NCI-H2227 treated with DMSO at 0.1 percent for 48 hours (cell line): Measurements from ENCODE around the gene BCAS1.
"Not testable (repeated sequence)": the region's sequence is repeated elsewhere in the genome, so short reads cannot be mapped to it uniquely, and the experiment has no call there.

Source experiments
- DNase-seq: peaks from one replicate; lab custom pipeline; 2025; lab: John Stamatoyannopoulos, UW

BCAS1 gene

GRCh38 chr20:53941680-53942471 lies 128.5 kb downstream of the BCAS1 start:
- peak; percentile 20 for DNase-seq

- DNase-seq = peak; percentile 81
Observed at GRCh38 chr20:53940907-53941545, 129.4 kb downstream of the BCAS1 start.

- peak; percentile 86 for DNase-seq
Observed at GRCh38 chr20:53940360-53940702, 130.1 kb downstream of the BCAS1 start.

- DNase-seq = peak; percentile 86
Observed at GRCh38 chr20:53939572-53940359, 130.6 kb downstream of the BCAS1 start.

DNA sequence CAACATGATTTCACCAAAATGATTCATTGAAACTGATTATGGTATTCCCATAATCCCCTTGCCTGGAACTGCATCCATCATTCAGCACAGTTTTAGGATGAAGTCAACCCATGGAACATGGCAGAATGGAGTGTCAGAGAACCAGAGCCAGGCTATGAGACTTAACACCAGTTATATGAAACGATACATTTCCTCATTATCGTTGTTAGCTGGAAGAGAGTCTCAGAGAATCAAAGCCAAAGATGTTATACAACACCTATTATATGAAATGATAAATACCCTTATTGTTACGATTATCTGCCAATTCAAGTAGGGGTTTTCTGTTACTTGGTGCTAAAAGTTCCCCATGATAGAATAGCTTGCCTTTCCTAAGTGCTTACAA lies 131.2 kb downstream of the BCAS1 start:
- no peak for DNase-seq

DNA sequence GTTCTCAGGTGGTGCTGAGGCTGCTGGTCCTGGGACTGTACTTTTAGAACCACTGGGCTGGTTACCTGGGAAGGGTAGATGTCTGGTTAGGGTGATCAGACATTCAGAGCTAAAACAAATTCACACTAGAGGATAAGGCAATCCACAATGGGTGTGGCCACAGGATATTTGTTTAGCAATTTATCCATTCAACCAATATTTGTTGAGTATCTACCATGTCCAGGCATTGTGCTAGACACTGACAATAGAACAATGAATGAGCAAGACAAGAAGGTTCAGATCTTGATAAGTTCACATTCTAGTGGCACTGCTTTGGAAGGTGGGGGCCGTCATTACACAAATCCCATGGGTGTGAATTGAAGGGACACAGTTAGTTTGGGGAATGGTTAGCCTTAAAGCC lies 131.7 kb downstream of the BCAS1 start:
- no peak for DNase-seq

DNA sequence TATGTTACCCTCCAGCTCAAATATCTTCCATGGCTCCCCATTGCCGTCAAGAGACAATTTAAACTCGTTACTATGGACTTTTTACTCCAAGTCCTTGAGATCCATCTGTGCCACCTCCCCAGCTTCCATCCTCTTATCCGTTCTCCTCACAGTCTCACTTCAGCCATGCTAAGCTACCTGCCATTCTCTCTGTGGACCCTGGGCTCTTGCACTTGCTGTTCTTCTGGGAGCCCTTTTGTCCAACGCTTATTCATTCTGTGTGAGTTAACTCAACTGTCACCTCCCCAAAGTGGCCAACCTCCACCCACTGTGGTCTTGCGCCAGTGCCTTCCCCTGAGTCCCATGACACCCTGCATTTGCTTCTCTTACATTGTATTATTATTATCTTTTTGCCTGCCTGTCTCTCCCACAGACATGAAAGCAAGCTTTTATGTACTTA lies 132.4 kb downstream of the BCAS1 start:
- no peak for DNase-seq

- DNase-seq = no peak
Observed at GRCh38 chr20:53937339-53937741, 133.1 kb downstream of the BCAS1 start.

GRCh38 chr20:53935344-53936084 lies 134.9 kb downstream of the BCAS1 start:
- DNase-seq = no peak

DNA sequence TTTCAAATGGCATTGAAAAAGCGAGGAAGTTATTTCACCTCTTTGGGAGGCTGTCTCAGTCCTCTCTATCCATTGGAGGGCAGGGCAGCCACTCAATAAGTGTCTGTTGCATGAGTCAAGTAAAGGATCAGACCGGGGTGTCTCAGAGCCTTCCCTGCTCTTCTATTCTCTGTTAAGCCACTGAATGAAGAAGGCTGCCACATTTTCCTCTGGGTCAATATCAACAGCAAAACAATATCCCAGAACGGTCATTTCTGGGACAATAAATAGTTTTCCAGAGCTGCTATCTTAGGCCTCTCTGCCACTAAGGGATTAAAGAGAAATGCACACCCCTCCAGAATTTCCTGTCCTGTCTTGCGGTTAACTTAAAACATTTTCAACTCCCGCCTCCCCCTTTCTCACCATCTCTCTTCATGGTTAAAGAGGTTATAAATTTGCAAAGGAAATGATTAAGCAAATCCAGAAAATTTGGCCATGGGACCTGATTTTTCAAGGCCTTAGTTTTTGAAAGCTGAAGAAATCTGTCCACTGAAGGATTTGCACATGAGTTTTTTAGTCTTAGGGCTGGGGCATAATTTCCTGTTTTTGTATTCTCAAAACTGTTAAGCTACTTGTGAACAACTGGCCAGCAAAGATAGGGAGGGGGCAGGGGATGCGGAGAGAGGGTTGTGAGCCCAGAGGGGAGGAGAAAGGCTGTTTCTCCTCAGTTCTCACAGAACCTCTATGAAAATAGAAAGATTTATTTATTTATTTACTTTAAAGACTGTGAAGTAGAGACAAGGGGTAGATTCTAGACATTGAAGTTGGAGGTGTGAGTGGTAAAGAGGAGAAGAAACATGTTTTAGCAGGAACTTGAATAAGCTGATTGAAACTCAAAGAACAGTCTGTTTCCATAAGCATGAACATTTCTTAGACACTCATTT lies 135.7 kb downstream of the BCAS1 start:
- DNase-seq = no peak

GRCh38 chr20:53933232-53933846 lies 137.1 kb downstream of the BCAS1 start:
- DNase-seq = no peak

DNA sequence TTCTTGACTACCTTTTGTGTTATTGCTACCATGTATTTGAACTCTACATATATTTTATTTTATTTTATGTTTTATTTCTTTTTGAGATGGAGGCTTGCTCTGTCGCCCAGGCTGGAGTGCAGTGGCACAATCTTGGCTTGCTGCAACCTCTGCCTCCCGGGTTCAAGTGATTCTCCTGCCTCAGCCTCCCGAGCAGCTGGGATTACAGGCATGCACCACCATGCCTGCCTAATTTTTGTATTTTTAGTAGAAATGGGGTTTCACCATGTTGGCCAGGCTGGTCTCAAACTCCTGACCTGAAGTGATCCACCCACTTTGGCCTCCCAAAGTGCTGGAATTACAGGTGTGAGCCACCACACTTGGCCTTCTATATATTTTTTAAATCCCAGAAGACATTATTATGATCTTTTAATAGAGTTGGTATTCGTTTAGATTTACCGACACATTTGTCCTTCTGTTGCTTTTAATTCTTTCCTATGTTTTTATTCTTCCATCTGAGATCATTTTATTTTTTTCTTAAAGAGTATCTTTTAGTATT lies 137.7 kb downstream of the BCAS1 start:
- DNase-seq = not testable (repeated sequence)

DNA sequence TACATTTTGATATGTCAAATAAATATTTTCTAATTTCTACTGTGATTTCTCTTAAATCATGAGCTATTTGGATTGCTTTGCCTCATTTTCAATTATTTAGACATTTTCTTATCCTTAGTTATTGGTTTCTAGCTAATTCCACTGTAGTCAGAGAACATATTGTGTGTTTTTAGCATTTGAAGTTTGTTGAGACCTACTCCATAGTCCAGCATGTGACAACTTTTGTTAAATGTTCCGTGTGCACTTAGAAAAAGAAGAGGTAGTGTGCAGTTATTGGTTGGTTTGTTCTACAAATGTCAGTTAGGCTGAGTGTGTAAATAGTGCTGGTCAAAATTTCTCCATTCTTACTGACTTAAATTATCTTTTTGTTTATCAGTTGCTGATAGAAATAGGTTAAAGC lies 138.8 kb downstream of the BCAS1 start:
- no peak for DNase-seq

DNA sequence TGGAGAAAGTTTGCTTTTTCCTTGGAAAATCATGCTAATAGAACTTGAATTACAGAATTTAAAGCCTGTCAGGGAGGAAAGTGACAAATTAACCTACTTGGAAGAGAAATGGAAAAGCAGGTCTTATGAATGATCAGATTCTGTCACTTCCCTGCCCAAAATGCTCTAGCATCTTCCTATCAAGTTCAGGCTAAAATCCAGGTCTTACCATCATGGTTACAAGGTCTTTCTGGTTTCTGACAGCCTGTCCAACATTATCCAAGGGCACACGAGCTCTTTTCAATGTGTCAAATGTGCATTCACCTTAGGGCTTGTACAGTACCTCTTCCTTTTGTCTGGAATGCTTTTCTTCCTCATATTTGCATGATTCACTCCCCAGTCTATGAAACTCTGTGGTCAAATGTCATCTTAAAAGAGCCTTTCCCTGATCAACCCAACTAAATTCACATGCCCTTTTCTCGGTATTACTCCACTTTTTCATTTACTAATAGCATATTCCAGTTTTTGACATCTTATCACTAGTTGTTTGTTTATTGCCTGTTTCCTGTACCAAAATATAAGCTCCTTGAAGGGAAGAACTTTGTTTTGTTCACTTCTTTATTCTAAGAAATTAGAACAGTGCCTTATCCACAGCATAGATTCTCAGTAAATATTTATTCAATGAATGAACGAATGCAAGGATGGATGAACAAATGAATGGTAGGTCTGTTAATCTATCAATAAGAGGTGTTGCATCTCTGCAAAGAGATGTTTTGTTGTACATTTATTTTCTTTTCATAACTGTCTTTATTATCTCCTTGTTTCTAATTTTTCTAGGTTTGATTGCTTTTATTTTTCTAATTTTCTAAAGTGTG lies 139.5 kb downstream of the BCAS1 start:
- DNase-seq = no peak

- no peak for DNase-seq
Observed at GRCh38 chr20:53929974-53930650, 140.3 kb downstream of the BCAS1 start.

GRCh38 chr20:53929399-53929798 lies 141.0 kb downstream of the BCAS1 start:
- no peak for DNase-seq

GRCh38 chr20:53927990-53928389 lies 142.4 kb downstream of the BCAS1 start:
- DNase-seq = no peak

- no peak for DNase-seq
Observed at GRCh38 chr20:53926428-53927028, 143.9 kb downstream of the BCAS1 start.
